Mucosa of rectum (tissue), 2 donors: ENCODE data around the gene ARMC5.

Experiments
- H3K27ac ChIP-seq, 2 donors: one replicate each; pipeline ENCODE4 v1.7.0; 2013; ENCODE audit warnings: inconsistent platforms in 2 of 2, low read depth in 2 of 2, low read length in 2 of 2
- H3K27me3 ChIP-seq, 2 donors: one replicate each; pipeline ENCODE4 v1.7.0; 2013; ENCODE audit warnings: low read length in 2 of 2; ENCODE audit not compliant: control insufficient read depth in 2 of 2, insufficient read depth in 2 of 2
- H3K36me3 ChIP-seq, 2 donors: one replicate each; pipeline ENCODE4 v1.7.0; 2013; ENCODE audit warnings: low read length in 2 of 2; ENCODE audit not compliant: control insufficient read depth in 2 of 2, insufficient read depth in 2 of 2
- H3K4me1 ChIP-seq, 2 donors: one replicate each; pipeline ENCODE4 v1.7.0; 2013; ENCODE audit warnings: low read length in 2 of 2, mild to moderate bottlenecking in 1 of 2; ENCODE audit not compliant: control insufficient read depth in 2 of 2, insufficient read depth in 2 of 2
- H3K4me3 ChIP-seq, 2 donors: one replicate each; pipeline ENCODE4 v1.7.0; 2013; ENCODE audit warnings: low read length in 2 of 2
- H3K9ac ChIP-seq, 2 donors: one replicate each; pipeline ENCODE4 v1.7.0; 2013; ENCODE audit warnings: low read length in 2 of 2, low read depth in 1 of 2, mild to moderate bottlenecking in 1 of 2
- H3K9me3 ChIP-seq, 2 donors: one replicate each; pipeline ENCODE4 v1.7.0; 2013; ENCODE audit warnings: low read length in 2 of 2; ENCODE audit not compliant: control insufficient read depth in 2 of 2
- donor health status: healthy.
- donor health status: Normal muscosa, but diverticular disease.

The ARMC5 gene

DNA sequence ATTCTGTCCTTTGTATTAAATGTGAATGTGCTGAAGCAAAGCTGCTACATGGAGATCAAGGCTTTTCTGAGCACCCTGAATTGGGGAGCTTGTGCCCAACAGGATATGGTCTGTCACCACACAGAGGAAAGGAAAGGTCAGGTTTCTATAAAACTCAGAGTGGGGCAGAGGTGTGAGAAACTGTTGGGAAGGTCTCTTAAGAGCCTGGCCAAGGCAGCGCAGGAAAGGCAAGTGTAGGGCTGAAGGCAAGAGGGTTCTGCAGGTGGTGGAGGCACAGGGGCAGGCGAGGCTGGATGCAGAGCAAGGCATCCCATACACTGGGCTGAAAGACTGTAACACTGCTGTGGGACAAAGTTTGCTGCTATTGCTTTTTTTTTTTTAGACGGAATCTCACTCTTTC is 39.3 kb upstream of the ARMC5 start:
- no peaks in the 10 kb centered on the region for H3K36me3 ChIP-seq
- no peaks in the 10 kb centered on the region for H3K9me3 ChIP-seq
- H3K27me3 ChIP-seq, result peaks cover 2 to 4% of the 10 kb centered on the region in 2 donors
- H3K4me1 ChIP-seq, result no peaks in the 10 kb centered on the region
- H3K4me3 ChIP-seq, result no peak overlapping the region
- H3K27ac ChIP-seq, result no peak overlapping the region
- no peak overlapping the region for H3K9ac ChIP-seq

DNA sequence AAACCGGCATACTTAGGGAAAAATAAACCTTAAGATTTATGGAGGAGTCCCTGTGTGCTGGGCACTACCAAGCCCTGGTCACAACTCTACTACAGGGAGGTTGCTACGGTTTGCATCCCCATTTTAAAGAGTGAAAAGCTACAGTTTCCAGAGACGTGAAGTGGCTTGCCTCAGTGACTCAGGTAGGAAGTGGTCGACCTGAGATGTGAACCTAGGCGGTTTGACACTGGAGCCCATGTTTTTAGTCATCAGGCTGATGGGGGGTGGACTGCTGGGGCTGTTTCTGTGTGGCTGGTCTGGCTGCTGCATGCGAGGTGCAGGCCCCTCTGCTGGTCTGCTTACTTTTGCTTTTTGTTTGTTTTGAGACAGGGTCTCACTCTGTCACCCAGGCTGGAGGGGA is 37.7 kb upstream of the ARMC5 start:
- Histone ChIP-seq H3K9me3 (no peaks in the 10 kb centered on the region), H3K27ac (no peak overlapping the region), H3K27me3 (peaks cover 2 to 8% of the 10 kb centered on the region in 2 donors), H3K9ac (no peak overlapping the region), H3K4me3 (no peak overlapping the region), H3K4me1 (no peaks in the 10 kb centered on the region), H3K36me3 (no peaks in the 10 kb centered on the region)

DNA sequence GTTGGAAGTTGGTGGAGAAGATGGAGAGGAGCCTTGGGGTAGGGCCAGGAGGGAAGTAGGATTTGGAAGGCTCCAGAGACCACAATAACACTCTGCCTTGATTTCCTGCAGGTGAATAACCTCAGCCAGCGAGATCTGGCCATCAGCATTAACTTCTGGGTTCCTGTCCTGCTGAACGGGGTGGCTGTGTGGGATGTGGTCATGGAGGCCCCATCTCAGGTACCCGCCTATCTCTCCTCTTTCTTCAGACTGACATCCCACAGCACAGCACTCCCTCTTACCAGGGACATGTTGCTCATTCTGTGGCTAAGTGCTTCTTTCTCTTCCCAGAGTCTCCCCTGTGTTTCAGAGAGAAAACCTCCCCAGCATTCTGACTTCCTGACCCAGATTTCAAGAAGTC is 36.1 kb upstream of the ARMC5 start:
- Histone ChIP-seq H3K27me3 (peaks cover 2 to 8% of the 10 kb centered on the region in 2 donors), H3K36me3 (no peaks in the 10 kb centered on the region), H3K4me1 (peaks cover 2 to 3% of the 10 kb centered on the region in 2 donors), H3K27ac (no peak overlapping the region), H3K9ac (no peak overlapping the region), H3K4me3 (no peak overlapping the region), H3K9me3 (no peaks in the 10 kb centered on the region)

DNA sequence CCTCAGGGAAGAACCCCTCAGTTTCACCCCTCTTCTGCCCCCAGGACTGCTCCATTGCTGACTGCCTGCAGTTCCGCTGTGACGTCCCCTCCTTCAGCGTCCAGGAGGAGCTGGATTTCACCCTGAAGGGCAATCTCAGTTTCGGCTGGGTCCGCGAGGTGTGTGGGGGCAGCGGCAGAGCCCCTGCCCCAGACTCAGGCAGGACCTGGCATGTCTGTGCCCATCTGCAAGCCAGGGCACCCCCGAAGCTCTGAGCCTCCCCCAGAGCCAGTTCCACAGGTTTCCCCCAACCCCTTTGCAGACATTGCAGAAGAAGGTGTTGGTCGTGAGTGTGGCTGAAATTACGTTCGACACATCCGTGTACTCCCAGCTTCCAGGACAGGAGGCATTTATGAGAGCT is 35.5 kb upstream of the ARMC5 start:
- H3K27ac ChIP-seq, result no peak overlapping the region
- H3K4me3 ChIP-seq, result no peak overlapping the region
- H3K36me3 ChIP-seq, result no peaks in the 10 kb centered on the region
- H3K27me3 ChIP-seq, result peaks cover 0 to 8% of the 10 kb centered on the region in 2 donors
- no peak overlapping the region for H3K9ac ChIP-seq
- H3K4me1 ChIP-seq, result peaks cover 2 to 3% of the 10 kb centered on the region in 2 donors
- no peaks in the 10 kb centered on the region for H3K9me3 ChIP-seq

DNA sequence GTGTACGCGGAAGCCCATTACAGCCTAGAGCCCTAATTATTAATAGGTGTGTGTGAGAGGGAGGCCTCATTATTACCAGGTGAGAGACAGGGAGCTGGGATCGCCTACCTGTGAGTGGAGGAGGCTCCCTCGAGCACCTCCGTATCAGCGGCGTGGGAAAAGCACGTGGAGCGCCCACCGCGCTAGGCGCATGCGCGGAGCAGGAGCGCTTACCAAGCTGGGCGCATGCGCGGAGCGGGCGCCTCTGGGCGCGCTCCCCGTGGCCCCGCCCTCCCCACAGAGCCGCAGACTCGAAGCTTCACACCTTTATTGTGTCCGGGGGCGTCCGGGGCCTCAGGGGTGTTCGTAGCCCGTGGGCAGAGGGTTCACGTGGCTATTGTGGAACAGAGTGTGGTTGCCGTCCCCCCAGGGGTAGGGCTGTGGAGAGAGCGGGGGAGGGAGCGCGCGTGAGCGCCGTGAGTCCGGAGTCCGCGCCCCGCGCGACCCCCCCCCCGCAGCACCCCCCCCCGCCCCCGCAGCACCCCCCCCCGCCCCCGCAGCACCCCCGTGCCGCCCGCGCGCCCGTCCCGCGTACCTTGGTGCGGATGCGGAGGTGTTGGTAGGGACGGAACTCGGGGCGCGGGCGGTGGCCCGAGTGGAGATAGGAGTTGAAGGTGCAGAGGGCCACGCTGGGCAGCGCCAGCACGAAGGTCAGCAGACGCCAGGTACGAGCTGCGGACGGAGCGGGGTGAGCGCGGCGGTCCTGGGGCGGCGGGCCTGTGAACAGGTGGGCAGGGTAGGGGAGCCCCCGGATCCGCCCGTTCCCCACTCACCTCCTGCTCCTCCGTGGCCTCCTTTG is 31.6 kb upstream of the ARMC5 start:
- H3K9me3 ChIP-seq, result no peaks in the 10 kb centered on the region
- no peak overlapping the region for H3K27ac ChIP-seq
- peak overlapping the region; percentile 13 to 30 for H3K4me3 ChIP-seq
- H3K9ac ChIP-seq, result no peak overlapping the region
- H3K4me1 ChIP-seq, result peaks cover 2 to 3% of the 10 kb centered on the region in 2 donors
- no peaks in the 10 kb centered on the region for H3K36me3 ChIP-seq
- H3K27me3 ChIP-seq, result peaks cover 0 to 8% of the 10 kb centered on the region in 2 donors

DNA sequence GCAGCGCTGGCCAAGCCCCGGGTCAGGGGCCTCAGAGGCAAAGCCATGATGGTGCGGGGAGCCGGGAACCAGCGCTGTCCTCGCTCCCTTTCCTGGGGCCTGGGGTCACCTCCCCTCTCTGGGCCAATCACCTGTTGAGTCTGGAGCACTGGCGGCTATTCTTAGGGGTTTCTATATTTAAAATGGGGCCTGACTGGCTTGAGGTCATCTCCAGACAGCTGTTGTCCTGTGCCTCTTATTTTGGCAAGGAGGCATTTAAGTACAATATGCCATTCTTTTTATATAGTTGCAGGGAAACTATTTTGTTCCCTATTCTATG is 31.1 kb upstream of the ARMC5 start, which contains the start of gene COX6A2:
Gene COX6A2 (minus strand): TSS at position 82 of the 319 bp plus-strand sequence. CDS start 35 bp downstream, at position 47.
- peak within 1 kb of the TSS; percentile 13 to 30 for H3K4me3 ChIP-seq
- no peaks in the 10 kb centered on the region for H3K36me3 ChIP-seq
- no peak within 1 kb of the TSS for H3K27ac ChIP-seq
- H3K27me3 ChIP-seq, result peaks cover 0 to 8% of the 10 kb centered on the region in 2 donors
- H3K9ac ChIP-seq, result no peak within 1 kb of the TSS
- H3K4me1 ChIP-seq, result peaks cover 2 to 3% of the 10 kb centered on the region in 2 donors
- no peaks in the 10 kb centered on the region for H3K9me3 ChIP-seq

DNA sequence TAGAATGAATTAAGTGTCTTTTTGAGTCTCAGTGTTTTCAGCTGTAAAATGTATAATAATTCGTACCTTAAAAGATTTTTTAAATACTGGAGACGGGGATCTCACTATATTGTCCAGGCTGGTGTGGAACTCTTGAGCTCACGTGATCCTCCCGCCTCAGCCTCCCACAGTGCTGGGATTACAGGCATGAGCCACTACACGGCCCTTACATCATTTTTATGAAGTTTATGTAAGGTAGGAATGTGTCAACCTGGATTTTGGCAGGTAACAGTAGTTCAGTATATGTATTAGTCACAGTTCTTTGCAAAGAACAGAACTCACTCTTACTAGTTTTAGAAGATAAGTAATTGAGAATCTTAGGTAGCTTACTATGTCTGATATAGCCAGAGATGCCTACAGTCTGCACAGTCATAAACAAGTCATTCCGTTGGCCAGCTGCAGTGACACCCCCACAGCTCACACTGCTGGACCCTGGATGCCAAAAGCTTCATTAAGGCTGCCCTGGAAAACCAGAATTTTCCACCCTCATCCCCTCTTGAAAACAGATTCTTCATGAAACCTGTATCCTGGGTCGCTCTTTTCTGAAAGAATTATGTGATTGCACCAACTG is 30.6 kb upstream of the ARMC5 start:
- no peak overlapping the region for H3K9ac ChIP-seq
- no peaks in the 10 kb centered on the region for H3K9me3 ChIP-seq
- H3K4me3 ChIP-seq, result no peak overlapping the region
- H3K36me3 ChIP-seq, result no peaks in the 10 kb centered on the region
- H3K4me1 ChIP-seq, result peaks cover 2 to 3% of the 10 kb centered on the region in 2 donors
- H3K27ac ChIP-seq, result no peak overlapping the region
- peaks cover 0 to 6% of the 10 kb centered on the region in 2 donors for H3K27me3 ChIP-seq

DNA sequence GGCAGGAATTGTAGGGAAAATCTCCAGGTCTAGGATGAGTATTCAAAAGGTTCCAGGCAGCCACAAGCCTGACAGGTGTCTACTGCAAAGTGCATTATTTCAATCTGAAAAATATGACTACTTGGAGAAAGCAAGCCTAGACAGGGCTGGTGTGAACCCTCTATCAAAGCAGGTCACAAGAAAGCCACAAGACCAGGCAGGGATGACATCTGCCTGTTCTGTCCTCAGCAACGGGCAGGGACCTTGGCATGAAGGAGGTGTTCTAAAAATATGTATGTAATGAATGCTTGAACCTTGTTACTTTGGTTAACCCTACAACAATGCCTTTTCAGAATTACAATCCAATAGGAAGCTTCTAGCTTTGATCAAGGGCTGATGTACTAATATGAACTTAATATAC is 30.0 kb upstream of the ARMC5 start:
- Histone ChIP-seq H3K4me3 (no peak overlapping the region), H3K27ac (no peak overlapping the region), H3K36me3 (no peaks in the 10 kb centered on the region), H3K9ac (no peak overlapping the region), H3K4me1 (peaks cover 2 to 3% of the 10 kb centered on the region in 2 donors), H3K9me3 (no peaks in the 10 kb centered on the region), H3K27me3 (peaks cover 0 to 4% of the 10 kb centered on the region in 2 donors)

DNA sequence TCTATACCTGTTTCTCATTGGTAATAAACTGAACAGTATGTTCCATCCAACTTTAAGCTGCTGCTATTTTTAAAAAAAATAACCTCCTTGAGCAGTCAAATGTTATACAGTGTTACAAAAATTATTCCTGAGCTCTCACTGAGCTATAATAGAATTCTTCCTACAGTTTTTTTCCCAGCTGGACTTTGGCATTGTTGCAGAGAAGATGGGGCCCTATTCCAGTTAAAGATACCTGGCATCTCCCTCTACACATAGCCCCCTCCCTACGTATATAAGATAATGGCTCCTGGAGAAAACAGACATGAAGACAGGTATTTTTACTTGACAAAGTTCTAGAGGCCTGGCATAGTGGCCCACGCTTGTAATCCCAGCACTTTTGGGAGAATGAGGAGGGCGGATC is 29.5 kb upstream of the ARMC5 start:
- Histone ChIP-seq H3K9ac (no peak overlapping the region), H3K4me3 (no peak overlapping the region), H3K27ac (no peak overlapping the region), H3K4me1 (peaks cover 2 to 3% of the 10 kb centered on the region in 2 donors), H3K36me3 (no peaks in the 10 kb centered on the region), H3K9me3 (no peaks in the 10 kb centered on the region), H3K27me3 (peaks cover 0 to 4% of the 10 kb centered on the region in 2 donors)

DNA sequence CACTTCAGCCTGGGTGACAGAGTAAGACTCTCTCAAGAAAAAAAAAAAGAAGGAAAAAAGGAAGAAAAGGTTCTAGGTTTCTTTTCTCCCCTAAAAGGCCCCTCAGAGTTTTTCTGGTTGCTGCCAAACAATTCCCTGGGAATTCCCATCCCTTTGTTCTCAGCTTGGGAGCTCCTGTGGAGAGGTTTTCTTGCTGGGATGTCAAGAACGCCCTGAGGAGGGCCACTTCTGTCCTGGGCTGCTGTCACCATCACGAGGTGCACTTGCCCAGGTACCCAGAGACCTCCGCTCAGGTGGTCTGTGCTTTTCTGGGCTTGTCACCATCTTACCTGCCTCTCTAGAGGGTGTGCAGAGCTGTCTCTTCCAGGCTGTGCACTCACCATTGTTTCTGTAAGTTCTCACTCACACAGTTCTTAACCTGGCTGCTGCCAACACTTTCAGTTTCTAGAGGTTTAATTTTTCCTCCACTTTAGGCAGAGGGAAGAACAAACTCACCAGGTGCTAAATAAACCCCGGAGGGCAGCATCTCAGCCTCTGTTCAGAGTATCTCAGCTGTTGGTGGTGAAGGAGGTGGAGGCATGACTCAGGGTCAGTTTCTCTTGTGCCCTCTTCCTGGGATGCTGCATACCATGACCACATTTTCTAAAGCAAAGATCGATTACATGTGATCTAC is 28.8 kb upstream of the ARMC5 start:
- H3K4me1 ChIP-seq, result peaks cover 2 to 3% of the 10 kb centered on the region in 2 donors
- H3K27me3 ChIP-seq, result peaks cover 0 to 4% of the 10 kb centered on the region in 2 donors
- H3K9me3 ChIP-seq, result no peaks in the 10 kb centered on the region
- H3K36me3 ChIP-seq, result no peaks in the 10 kb centered on the region
- no peak overlapping the region for H3K27ac ChIP-seq
- H3K9ac ChIP-seq, result no peak overlapping the region
- no peak overlapping the region for H3K4me3 ChIP-seq
